HepG2 (cell line): ENCODE results near the gene PTGDR2. TPM values are rescaled to one million over a fixed set of nuclear protein-coding genes. Genes with fewer than 3 reads are reported as not detected.

ENCODE experiments used
- CBX1 ChIP-seq: IDR thresholded peaks from one replicate; pipeline ENCODE4 v1.6.1; 2016; ENCODE audit warnings: antibody characterized with exemption, low read depth
- CCDC6 ChIP-seq: sonication (generic); formaldehyde crosslinking; IDR thresholded peaks from 2 replicates; pipeline ENCODE4 v1.8.1; 2022; ENCODE audit warnings: mild to moderate bottlenecking, missing genetic modification reagents, moderate library complexity
- EZH2 ChIP-seq: conservative IDR thresholded peaks from 2 replicates; pipeline ENCODE4 v1.6.1; 2012; ENCODE audit warnings: mild to moderate bottlenecking, low read depth, low read length, moderate library complexity
- GMEB2 ChIP-seq: IDR thresholded peaks from 2 replicates; pipeline ENCODE4 v1.6.1; 2016; ENCODE audit warnings: missing biosample characterization, missing genetic modification reagents, low read depth
- HDAC1 ChIP-seq: sonication (generic); formaldehyde crosslinking; IDR thresholded peaks from 2 replicates; pipeline ENCODE4 v1.5.1; 2020; ENCODE audit warnings: mild to moderate bottlenecking, missing genetic modification reagents
- KIAA2018 ChIP-seq: sonication (generic); formaldehyde crosslinking; IDR thresholded peaks from 2 replicates; pipeline ENCODE4 v1.5.0; 2020; ENCODE audit warnings: mild to moderate bottlenecking, missing genetic modification reagents, borderline replicate concordance
- MED1 ChIP-seq: sonication (generic); formaldehyde crosslinking; IDR thresholded peaks from 2 replicates; pipeline ENCODE4 v1.4.0; 2020; ENCODE audit warnings: missing genetic modification reagents
- PCBP2 ChIP-seq: fragments of 200-400 bp; formaldehyde crosslinking; optimal IDR thresholded peaks from 2 replicates; pipeline ENCODE3; 2018; ENCODE audit warnings: low read length, low read depth; ENCODE audit not compliant: poor library complexity, severe bottlenecking
- POLR2AphosphoS5 ChIP-seq: IDR thresholded peaks from 2 replicates; pipeline ENCODE4 v1.6.1; 2012; ENCODE audit warnings: low read depth, low read length
- REST ChIP-seq, 2 experiments: IDR thresholded peaks; 2 replicates each; pipeline ENCODE4 v1.6.1; 2011 to 2012; ENCODE audit warnings: low read length in 2 of 2, borderline replicate concordance in 1 of 2, low read depth in 1 of 2, mild to moderate bottlenecking in 1 of 2, moderate library complexity in 1 of 2
- SMAD3 ChIP-seq: sonication (generic); formaldehyde crosslinking; IDR thresholded peaks from 2 replicates; pipeline ENCODE4 v1.4.0; 2020; ENCODE audit warnings: missing genetic modification reagents
- SMARCE1 ChIP-seq: fragments of 450-650 bp; IDR thresholded peaks from 2 replicates; pipeline ENCODE4 v1.6.1; 2017; ENCODE audit warnings: borderline replicate concordance
- STAT5B ChIP-seq: sonication (generic); formaldehyde crosslinking; IDR thresholded peaks from 2 replicates; pipeline ENCODE4 v1.4.0; 2020; ENCODE audit warnings: missing genetic modification reagents
- ZBTB3 ChIP-seq: sonication (generic); formaldehyde crosslinking; IDR thresholded peaks from 2 replicates; pipeline ENCODE4 v1.4.0; 2020; ENCODE audit warnings: low read depth, mild to moderate bottlenecking, moderate library complexity, missing genetic modification reagents, borderline replicate concordance
- ZNF331 ChIP-seq: sonication (generic); formaldehyde crosslinking; IDR thresholded peaks from 2 replicates; pipeline ENCODE4 v1.4.0; 2020; ENCODE audit warnings: missing genetic modification reagents
- ZNF34 ChIP-seq: sonication (generic); formaldehyde crosslinking; IDR thresholded peaks from 2 replicates; pipeline ENCODE4 v1.4.0; 2020; ENCODE audit warnings: mild to moderate bottlenecking, missing genetic modification reagents, borderline replicate concordance
- ZNF432 ChIP-seq: sonication (generic); formaldehyde crosslinking; IDR thresholded peaks from 2 replicates; pipeline ENCODE4 v1.5.0; 2020; ENCODE audit warnings: missing genetic modification reagents, mild to moderate bottlenecking, borderline replicate concordance
- polyA plus RNA-seq, 8 experiments: library from polyadenylated mRNA; depleted of rRNA in 3 of 8; stranded (reverse) in 7 of 8; unstranded in 1 of 8; fragments of >200 nt; fragmentation: Illumina TruSeq in 4 of 8; extraction: Trizol in 4 of 8; gene quantifications; 2 replicates each; pipeline versions ENCODE4 v1.2.1 to v1.2.3, GENCODE V29; 2011 to 2016; ENCODE audit warnings: low read depth in 4 of 8, missing spikeins in 1 of 8, mixed read lengths in 1 of 8; ENCODE audit not compliant: insufficient read depth in 1 of 8
- total RNA-seq, 5 experiments: library from RNA; depleted of rRNA; stranded (reverse); fragments of >200 nt; fragmentation: Illumina TruSeq; extraction: Trizol; gene quantifications; 2 replicates each; pipeline ENCODE4 v1.2.3, GENCODE V29; 2016; ENCODE audit warnings: low read depth in 1 of 5

The PTGDR2 gene
- total and polyA plus RNA-seq, 2 of the 13 experiments (the other 11 are each of a cell fraction or from before 2014, with no cell fraction given): 1.9 to 2.5 TPM

GRCh38 chr11:60880643-60881282 lies 25.0 kb upstream of the PTGDR2 start (continued):
- TF ChIP-seq REST (IDR thresholded peaks at IDR 0.05; ENCODE audit: borderline replicate concordance in 1 of 2, low read depth in 1 of 2, low read length in 2 of 2) (peak in 1 of 2 experiments; percentile 70; a peak in 1 of 4 replicates), ZNF432 (no peak), ZNF34 (CRISPR knock-in tag) (no peak), STAT5B (CRISPR knock-in tag) (peak; percentile 65; the same call in 1 of the 2 replicates), POLR2AphosphoS5 (no peak), MED1 (CRISPR knock-in tag) (peak; percentile 96), KIAA2018 (CRISPR knock-in tag) (no peak), SMARCE1 (no peak), ZNF331 (CRISPR knock-in tag) (peak; percentile 97), HDAC1 (CRISPR knock-in tag) (peak; percentile 100), ZBTB3 (peak; percentile 100), PCBP2 (no peak), GMEB2 (no peak), SMAD3 (CRISPR knock-in tag) (peak; percentile 91), CCDC6 (CRISPR knock-in tag) (peak; percentile 79; the same call in 1 of the 2 replicates), EZH2 (no peak), CBX1 (no peak)
